SK-N-SH (cell line): ENCODE results near the gene EPB41L1. TPM values are rescaled to one million over a fixed set of nuclear protein-coding genes. Genes with fewer than 3 reads are reported as not detected.

Experiments
- CTCF ChIA-PET: fragments of 300-600, 350-600 bp; formaldehyde crosslinking; extraction: SDS; loops from one replicate; lab custom pipeline; 2021; lab: Yijun Ruan, JAX
- POLR2A ChIA-PET: fragments of 350-600 bp; sonication (Branson Sonifier 250); formaldehyde crosslinking; extraction: SDS; loops from one replicate; lab custom pipeline; 2020; ENCODE audit warnings: antibody characterized with exemption, inconsistent platforms; lab: Yijun Ruan, JAX
- DNase-seq: peaks from one replicate; pipeline ENCODE4 v3.0.0; 2012
- H2AFZ ChIP-seq: fragments of 200-600 bp; sonication (generic); 2 replicates; pipeline ENCODE4 v1.8.1; 2016; ENCODE audit warnings: antibody characterized with exemption, mild to moderate bottlenecking, low read depth
- H3F3A ChIP-seq: fragments of 200-600 bp; sonication (generic); replicated peaks from 2 replicates; pipeline ENCODE3; 2016; ENCODE audit warnings: antibody characterized with exemption, mild to moderate bottlenecking; ENCODE audit not compliant: insufficient read depth
- H3K27ac ChIP-seq, 2 experiments: fragments of 200-500 bp in 1 of 2; fragments of 200-600 bp in 1 of 2; sonication (Bioruptor generic) in 1 of 2; sonication (generic), shearing (Covaris generic) in 1 of 2; 2 replicates each; pipeline versions ENCODE4 v1.5.1 to v1.6.1; 2014 to 2016; ENCODE audit warnings: low read depth in 2 of 2, inconsistent platforms in 1 of 2, low read length in 1 of 2, mild to moderate bottlenecking in 1 of 2, mixed read lengths in 1 of 2
- H3K27me3 ChIP-seq: fragments of 200-600 bp; sonication (generic), shearing (Covaris generic); 2 replicates; pipeline ENCODE4 v1.6.1; 2016; ENCODE audit warnings: mixed run types; ENCODE audit not compliant: insufficient read depth
- H3K36me3 ChIP-seq, 2 experiments: fragments of 200-500 bp in 1 of 2; fragments of 200-600 bp in 1 of 2; sonication (Bioruptor generic) in 1 of 2; sonication (generic) in 1 of 2; replicated peaks in 1 of 2; 2 replicates each; pipeline versions ENCODE3 to v1.5.1; 2014 to 2016; ENCODE audit warnings: low read length in 1 of 2, mild to moderate bottlenecking in 1 of 2; ENCODE audit not compliant: insufficient read depth in 2 of 2, control insufficient read depth in 1 of 2
- H3K4me1 ChIP-seq, 2 experiments: fragments of 200-500 bp in 1 of 2; fragments of 200-600 bp in 1 of 2; sonication (Bioruptor generic) in 1 of 2; sonication (generic), shearing (Covaris generic) in 1 of 2; 2 replicates each; pipeline versions ENCODE4 v1.5.1 to v1.6.1; 2014 to 2016; ENCODE audit warnings: low read depth in 1 of 2, low read length in 1 of 2, mixed run types in 1 of 2; ENCODE audit not compliant: insufficient read depth in 2 of 2, control insufficient read depth in 1 of 2
- H3K4me2 ChIP-seq: fragments of 200-600 bp; sonication (generic), shearing (Covaris generic); 2 replicates; pipeline ENCODE4 v1.6.1; 2017; ENCODE audit warnings: mixed run types
- H3K4me3 ChIP-seq, 2 experiments: fragments of 200-500 bp in 1 of 2; fragments of 200-600 bp in 1 of 2; sonication (Bioruptor generic) in 1 of 2; sonication (generic), shearing (Covaris generic) in 1 of 2; 2 replicates each; pipeline versions ENCODE4 v1.5.1 to v1.8.1; 2014 to 2016; ENCODE audit warnings: low read depth in 2 of 2, inconsistent platforms in 1 of 2, low read length in 1 of 2, mild to moderate bottlenecking in 1 of 2, mixed read lengths in 1 of 2, moderate library complexity in 1 of 2
- H3K79me2 ChIP-seq: fragments of 200-600 bp; sonication (generic); 2 replicates; pipeline ENCODE4 v1.8.1; 2017; ENCODE audit warnings: mild to moderate bottlenecking; ENCODE audit not compliant: insufficient read depth
- H3K9ac ChIP-seq: fragments of 200-600 bp; sonication (generic); 2 replicates; pipeline ENCODE4 v1.6.1; 2017; ENCODE audit warnings: mixed run types
- H3K9me2 ChIP-seq: fragments of 200-600 bp; sonication (generic); 2 replicates; pipeline ENCODE4 v1.6.1; 2017; ENCODE audit warnings: mixed run types
- H3K9me3 ChIP-seq: fragments of 200-600 bp; sonication (generic); 2 replicates; pipeline ENCODE4 v1.6.1; 2017; ENCODE audit warnings: mixed run types, mild to moderate bottlenecking, moderate library complexity
- H4K20me1 ChIP-seq: fragments of 200-600 bp; sonication (generic); 2 replicates; pipeline ENCODE4 v1.6.1; 2017; ENCODE audit warnings: mild to moderate bottlenecking, mixed run types; ENCODE audit not compliant: insufficient read depth
- ELF1 ChIP-seq: IDR thresholded peaks from 2 replicates; pipeline ENCODE4 v1.4.0; 2012
- EP300 ChIP-seq, 2 experiments: IDR thresholded peaks; 2 replicates each; pipeline versions ENCODE4 v1.4.0 to v1.6.1; 2012; ENCODE audit warnings: borderline replicate concordance in 1 of 2, low read depth in 1 of 2, low read length in 1 of 2
- FOXJ3 ChIP-seq: sonication (generic); formaldehyde crosslinking; IDR thresholded peaks from 2 replicates; pipeline ENCODE4 v1.5.1; 2020; ENCODE audit warnings: mild to moderate bottlenecking, missing genetic modification reagents
- FOXM1 ChIP-seq: IDR thresholded peaks from 2 replicates; pipeline ENCODE4 v1.4.0; 2012; ENCODE audit warnings: low read depth, mild to moderate bottlenecking
- GABPA ChIP-seq: IDR thresholded peaks from 2 replicates; pipeline ENCODE4 v1.4.0; 2012; ENCODE audit warnings: low read depth, mild to moderate bottlenecking
- GATA2 ChIP-seq: sonication (generic); formaldehyde crosslinking; IDR thresholded peaks from 2 replicates; pipeline ENCODE4 v1.5.0; 2020; ENCODE audit warnings: mild to moderate bottlenecking, missing genetic modification reagents
- PBX3 ChIP-seq: IDR thresholded peaks from 2 replicates; pipeline ENCODE4; 2012
- RAD21 ChIP-seq: IDR thresholded peaks from 2 replicates; pipeline ENCODE4 v1.6.1; 2012; ENCODE audit warnings: mild to moderate bottlenecking, low read length
- RCOR1 ChIP-seq: fragments of 150-350 bp; IDR thresholded peaks from 2 replicates; pipeline ENCODE4 v1.6.1; 2017; ENCODE audit warnings: antibody characterized with exemption, low read length
- REST ChIP-seq: IDR thresholded peaks from 2 replicates; pipeline ENCODE4 v1.6.1; 2012; ENCODE audit warnings: mild to moderate bottlenecking, low read depth, low read length, moderate library complexity
- SIN3A ChIP-seq: IDR thresholded peaks from 2 replicates; pipeline ENCODE4 v1.6.1; 2012; ENCODE audit warnings: low read depth, mild to moderate bottlenecking, low read length, moderate library complexity, borderline replicate concordance
- TAF1 ChIP-seq: IDR thresholded peaks from 2 replicates; pipeline ENCODE4 v1.6.1; 2012; ENCODE audit warnings: low read depth, mild to moderate bottlenecking, low read length, moderate library complexity, borderline replicate concordance
- TCF12 ChIP-seq: IDR thresholded peaks from 2 replicates; pipeline ENCODE4 v1.4.0; 2012
- TEAD4 ChIP-seq: IDR thresholded peaks from 2 replicates; pipeline ENCODE4 v1.4.0; 2012; ENCODE audit warnings: mild to moderate bottlenecking, borderline replicate concordance; ENCODE audit not compliant: insufficient read depth
- USF1 ChIP-seq: IDR thresholded peaks from 2 replicates; pipeline ENCODE4 v1.4.0; 2012; ENCODE audit warnings: low read depth, borderline replicate concordance
- USF2 ChIP-seq: fragments of 150-350 bp; IDR thresholded peaks from 2 replicates; pipeline ENCODE4 v1.6.1; 2017; ENCODE audit warnings: antibody characterized with exemption, low read length, low read depth, borderline replicate concordance
- ZBTB33 ChIP-seq: IDR thresholded peaks from 2 replicates; pipeline ENCODE4 v1.4.0; 2012; ENCODE audit warnings: low read depth, borderline replicate concordance
- WGBS: methylation state at CpG from one replicate; pipeline ENCODE4 v1.1.6; 2017; ENCODE audit warnings: low lambda C conversion rate; 5-methylcytosine and 5-hydroxymethylcytosine counted together
- polyA plus RNA-seq, 3 experiments: library from polyadenylated mRNA; depleted of rRNA; stranded (reverse); fragments of >200 nt; gene quantifications; 2 replicates each; pipeline ENCODE4 v1.2.3, GENCODE V29; 2012

The EPB41L1 gene
- polyA plus RNA-seq, 1 of the 3 experiments (the other 2 are of a cell fraction): 26.1 TPM

GRCh38 chr20:36104856-36105255, 49.7 kb upstream of the EPB41L1 start:
- H2AFZ ChIP-seq: no peak overlapping the region
- H3K27ac ChIP-seq: no peak overlapping the region
- no peaks in the 10 kb centered on the region for H3K36me3 ChIP-seq
- DNase-seq: no peak
- no peak overlapping the region for H3K4me3 ChIP-seq
- H3K27me3 ChIP-seq: no peaks in the 10 kb centered on the region
- TF ChIP-seq ZBTB33 (no peak), TCF12 (no peak)
- H4K20me1 ChIP-seq: no peaks in the 10 kb centered on the region
- H3F3A ChIP-seq: no peaks in the 10 kb centered on the region
- 88% methylated on average over 7 of the region's 10 CpGs for WGBS
- ChIA-PET POLR2A (no interaction called here), CTCF (interaction anchor here (0.7 to 2.2 kb wide), 3 partner anchors 9 to 334 kb away, joined by 3 to 5 read pairs (median 3); no protein-coding TSS in a partner anchor)
- H3K79me2 ChIP-seq: no peaks in the 10 kb centered on the region
- H3K4me1 ChIP-seq: no peaks in the 10 kb centered on the region; a peak in 2 of 4 replicates
- H3K9me2 ChIP-seq: no peaks in the 10 kb centered on the region
- H3K4me2 ChIP-seq: no peak overlapping the region
- H3K9me3 ChIP-seq: no peaks in the 10 kb centered on the region
- H3K9ac ChIP-seq: no peak overlapping the region

GRCh38 chr20:36105711-36106226, 48.8 kb upstream of the EPB41L1 start:
- no peaks in the 10 kb centered on the region for H3K79me2 ChIP-seq
- no peaks in the 10 kb centered on the region for H3K9me2 ChIP-seq
- H3K4me3 ChIP-seq: no peak overlapping the region
- no peak overlapping the region for H2AFZ ChIP-seq
- H3K27me3 ChIP-seq: no peaks in the 10 kb centered on the region
- TF ChIP-seq ELF1 (no peak), FOXM1 (no peak), USF2 (no peak), GATA2 (CRISPR knock-in tag) (no peak), FOXJ3 (CRISPR knock-in tag) (no peak), TEAD4 (no peak), RAD21 (no peak), SIN3A (no peak), GABPA (no peak), EP300 (IDR thresholded peaks at IDR 0.05; ENCODE audit: borderline replicate concordance in 1 of 2, low read depth in 1 of 2, low read length in 1 of 2) (no peak), REST (no peak), USF1 (no peak), PBX3 (no peak), TAF1 (no peak), RCOR1 (no peak)
- H3K9ac ChIP-seq: no peak overlapping the region
- H4K20me1 ChIP-seq: no peaks in the 10 kb centered on the region
- 17% methylated on average over 1 of the region's 1 CpG for WGBS
- H3F3A ChIP-seq: no peaks in the 10 kb centered on the region
- POLR2A ChIA-PET: no interaction called here
- no peaks in the 10 kb centered on the region; a peak in 2 of 4 replicates for H3K4me1 ChIP-seq
- H3K27ac ChIP-seq: no peak overlapping the region
- CTCF ChIA-PET: interaction anchor here (0.6 to 2.0 kb wide), 4 partner anchors 33 to 1493 kb away, joined by 3 to 7 read pairs (median 3); no protein-coding TSS in a partner anchor
- DNase-seq: no peak
- H3K9me3 ChIP-seq: no peaks in the 10 kb centered on the region
- no peaks in the 10 kb centered on the region for H3K36me3 ChIP-seq
- no peak overlapping the region for H3K4me2 ChIP-seq
